Osteocyte (in vitro differentiated cells): ENCODE measurements around the gene SETDB1. TPM values are rescaled to one million over a fixed set of nuclear protein-coding genes. Genes with fewer than 3 reads are reported as not detected.

Source experiments
- DNase-seq: peaks from one replicate; pipeline ENCODE4 v3.0.0; 2021; ENCODE audit warnings: mixed read lengths; ENCODE audit not compliant: unreplicated experiment; ENCODE audit errors: extremely low spot score
- H3K27ac Mint-ChIP-seq: one replicate; pipeline ENCODE4 v1.8.0; 2021; ENCODE audit warnings: mild to moderate bottlenecking, mixed read lengths; ENCODE audit not compliant: unreplicated experiment
- H3K27me3 Mint-ChIP-seq: one replicate; pipeline ENCODE4 v1.8.0; 2021; ENCODE audit warnings: mixed read lengths; ENCODE audit not compliant: unreplicated experiment
- H3K36me3 Mint-ChIP-seq: one replicate; pipeline ENCODE4 v1.8.0; 2021; ENCODE audit warnings: mixed read lengths; ENCODE audit not compliant: unreplicated experiment
- H3K4me1 Mint-ChIP-seq: one replicate; pipeline ENCODE4 v1.8.0; 2021; ENCODE audit warnings: mixed read lengths; ENCODE audit not compliant: unreplicated experiment
- H3K4me3 Mint-ChIP-seq: one replicate; pipeline ENCODE4 v1.8.0; 2021; ENCODE audit warnings: mild to moderate bottlenecking, moderate library complexity, mixed read lengths; ENCODE audit not compliant: unreplicated experiment
- H3K9me3 Mint-ChIP-seq: one replicate; pipeline ENCODE4 v1.8.0; 2021; ENCODE audit warnings: mixed read lengths; ENCODE audit not compliant: unreplicated experiment
- total RNA-seq: library from RNA; stranded (reverse); gene quantifications from 2 replicates; pipeline ENCODE4 v1.2.1, GENCODE V29; 2021
- TF ChIP-seq, protein P1 (sequence below): fragments of 200-600 bp; sonication (generic); IDR thresholded peaks from 2 replicates; pipeline ENCODE4 v1.5.0; 2021; ENCODE audit warnings: antibody characterized with exemption, mild to moderate bottlenecking, moderate library complexity

SETDB1 gene
- total RNA-seq, 1 donor from 2014 or later: 53.5 TPM

DNA sequence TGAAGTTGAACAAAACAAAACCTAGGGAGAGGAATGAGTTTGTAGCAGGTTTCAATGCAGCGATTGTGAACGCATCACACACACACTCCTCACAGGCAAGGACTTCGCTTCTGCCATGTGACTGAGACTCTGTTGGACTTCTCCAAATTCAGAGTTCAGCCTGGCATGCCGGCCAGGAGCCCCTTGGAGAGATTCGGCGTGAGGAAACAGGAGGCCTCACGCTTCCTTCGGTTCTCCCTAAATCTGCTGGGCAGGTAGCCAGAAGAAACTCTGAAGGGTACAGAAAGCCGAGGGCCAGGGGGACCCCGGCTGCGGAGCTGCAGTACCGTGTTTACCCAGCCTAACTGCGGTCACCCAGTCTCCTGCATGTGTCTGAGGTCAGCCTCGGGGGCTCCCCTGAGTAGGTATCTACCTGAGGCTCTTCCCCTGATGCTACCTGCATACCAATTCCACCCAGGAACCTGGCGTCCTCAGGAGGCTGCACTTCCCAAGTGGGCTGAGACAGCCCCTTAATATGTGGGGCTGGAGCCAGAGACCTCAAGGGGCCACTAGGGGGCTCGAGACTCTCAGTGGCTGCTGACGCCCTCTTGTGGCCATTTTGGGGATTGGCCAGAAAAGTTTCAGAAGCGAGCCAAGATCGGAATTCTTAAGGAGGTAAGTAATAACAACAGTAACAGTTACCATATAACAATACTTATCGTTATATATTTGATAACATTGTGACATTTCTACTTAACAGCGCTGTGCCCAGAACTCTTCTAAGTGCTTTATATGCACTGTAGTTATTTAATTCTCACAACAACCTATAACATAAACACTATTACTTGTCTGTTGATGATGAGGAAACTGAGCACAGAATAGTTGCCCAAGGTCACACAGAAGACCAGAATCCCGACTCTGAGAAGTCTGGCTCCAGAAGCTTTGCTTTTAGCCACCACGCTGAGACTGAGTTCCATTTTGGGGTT is 53.2 kb downstream of the SETDB1 start:
- H3K27me3 Mint-ChIP-seq: no peaks in the 10 kb centered on the region
- H3K27ac Mint-ChIP-seq: no peak overlapping the region
- no peaks in the 10 kb centered on the region for H3K9me3 Mint-ChIP-seq
- no peaks in the 10 kb centered on the region for H3K36me3 Mint-ChIP-seq
- TF ChIP-seq, protein P1, sequence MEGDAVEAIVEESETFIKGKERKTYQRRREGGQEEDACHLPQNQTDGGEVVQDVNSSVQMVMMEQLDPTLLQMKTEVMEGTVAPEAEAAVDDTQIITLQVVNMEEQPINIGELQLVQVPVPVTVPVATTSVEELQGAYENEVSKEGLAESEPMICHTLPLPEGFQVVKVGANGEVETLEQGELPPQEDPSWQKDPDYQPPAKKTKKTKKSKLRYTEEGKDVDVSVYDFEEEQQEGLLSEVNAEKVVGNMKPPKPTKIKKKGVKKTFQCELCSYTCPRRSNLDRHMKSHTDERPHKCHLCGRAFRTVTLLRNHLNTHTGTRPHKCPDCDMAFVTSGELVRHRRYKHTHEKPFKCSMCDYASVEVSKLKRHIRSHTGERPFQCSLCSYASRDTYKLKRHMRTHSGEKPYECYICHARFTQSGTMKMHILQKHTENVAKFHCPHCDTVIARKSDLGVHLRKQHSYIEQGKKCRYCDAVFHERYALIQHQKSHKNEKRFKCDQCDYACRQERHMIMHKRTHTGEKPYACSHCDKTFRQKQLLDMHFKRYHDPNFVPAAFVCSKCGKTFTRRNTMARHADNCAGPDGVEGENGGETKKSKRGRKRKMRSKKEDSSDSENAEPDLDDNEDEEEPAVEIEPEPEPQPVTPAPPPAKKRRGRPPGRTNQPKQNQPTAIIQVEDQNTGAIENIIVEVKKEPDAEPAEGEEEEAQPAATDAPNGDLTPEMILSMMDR: peak; percentile 100
- H3K4me3 Mint-ChIP-seq: no peak overlapping the region
- DNase-seq: peak; percentile 94
- peaks cover 31% of the 10 kb centered on the region for H3K4me1 Mint-ChIP-seq

DNA sequence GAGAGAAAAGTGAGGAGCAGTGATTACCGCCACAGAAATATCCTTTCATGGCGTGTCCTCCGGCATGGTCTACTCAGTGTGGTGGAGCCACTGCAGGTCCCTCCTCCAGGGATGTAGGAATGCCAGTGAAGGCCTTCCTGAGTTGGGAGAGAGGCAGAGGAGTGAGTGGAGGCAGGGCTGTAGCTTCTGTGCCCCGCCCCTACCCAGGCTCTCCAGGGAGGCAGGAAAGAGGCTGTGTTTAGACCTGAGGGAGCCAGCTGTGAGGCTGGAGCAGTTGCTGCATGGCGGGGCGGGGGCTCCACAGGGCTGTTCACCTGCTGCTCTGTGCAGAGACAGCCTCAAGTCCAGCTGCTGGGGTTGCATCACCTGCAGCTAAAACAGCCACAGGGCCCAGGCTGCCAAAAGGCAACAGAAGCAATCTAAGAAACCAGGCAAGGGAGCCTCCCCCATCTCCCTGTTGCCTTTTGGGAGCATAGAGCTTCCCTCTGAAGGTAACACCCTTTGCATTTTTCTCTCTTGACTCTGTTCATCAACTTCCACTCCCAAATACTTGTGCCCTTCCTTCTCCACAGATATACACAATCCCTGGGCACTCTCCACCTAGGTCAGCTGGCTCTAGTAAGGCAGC is 55.1 kb downstream of the SETDB1 start:
- H3K4me1 Mint-ChIP-seq: peaks cover 29% of the 10 kb centered on the region
- no peaks in the 10 kb centered on the region for H3K9me3 Mint-ChIP-seq
- no peaks in the 10 kb centered on the region for H3K36me3 Mint-ChIP-seq
- H3K27ac Mint-ChIP-seq: no peak overlapping the region
- no peak overlapping the region for H3K4me3 Mint-ChIP-seq
- no peak for DNase-seq
- H3K27me3 Mint-ChIP-seq: no peaks in the 10 kb centered on the region
- TF ChIP-seq, protein P1: no peak

DNA sequence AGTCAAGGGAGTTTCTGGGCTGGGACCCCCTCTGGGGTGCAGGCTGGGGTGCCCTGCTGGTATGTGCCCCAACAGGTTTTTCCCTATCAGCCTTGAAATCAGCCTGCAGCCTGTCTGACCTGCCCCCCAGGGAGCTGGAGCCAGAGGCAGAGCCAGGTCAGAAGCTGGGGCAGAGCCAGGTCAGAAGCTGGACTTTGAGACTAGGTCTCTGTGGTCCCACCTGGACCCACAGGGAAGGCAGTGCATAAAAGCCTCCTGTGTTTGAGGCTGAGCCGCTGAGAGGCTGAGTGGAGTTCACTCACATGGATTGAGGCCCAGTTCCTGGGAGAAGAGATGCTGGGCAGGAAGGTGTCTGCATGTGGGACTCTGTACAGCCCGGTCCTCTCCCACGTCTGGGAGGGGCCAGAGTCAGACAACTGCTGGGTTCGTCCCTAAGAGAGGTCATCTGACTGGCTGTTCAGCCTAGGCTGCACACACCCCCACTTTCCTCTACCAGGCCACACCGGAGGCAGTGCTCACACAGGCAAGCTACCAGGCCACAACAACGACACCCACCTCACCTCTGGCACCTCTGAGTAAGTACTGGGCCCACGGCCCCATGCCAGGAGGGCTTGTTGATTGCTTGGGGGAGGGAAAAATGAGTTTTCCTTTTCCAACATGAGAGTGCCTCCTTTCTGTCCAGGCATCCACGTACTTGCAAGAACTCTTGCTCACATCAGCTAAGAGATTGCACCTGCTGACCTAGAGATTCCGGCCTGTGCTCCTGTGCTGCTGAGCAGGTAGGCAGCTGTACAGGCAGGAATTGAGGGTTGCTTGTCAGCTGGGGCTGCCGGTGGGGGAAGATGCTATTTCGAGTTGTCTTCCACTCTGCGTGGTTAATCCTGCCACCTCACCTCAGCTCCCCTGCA is 55.9 kb downstream of the SETDB1 start, which contains the start of gene ANXA9:
ANXA9 (plus strand) TSS at position 488 of the 908 bp plus-strand sequence. CDS start 814 bp downstream, outside the sequence.
- Mint-ChIP-seq H3K9me3 (no peaks in the 10 kb centered on the region), H3K4me1 (peaks cover 22% of the 10 kb centered on the region), H3K27ac (no peak within 1 kb of the TSS), H3K4me3 (no peak within 1 kb of the TSS), H3K36me3 (no peaks in the 10 kb centered on the region), H3K27me3 (no peaks in the 10 kb centered on the region)
- DNase-seq: no peak
- TF ChIP-seq, protein P1: no peak

DNA sequence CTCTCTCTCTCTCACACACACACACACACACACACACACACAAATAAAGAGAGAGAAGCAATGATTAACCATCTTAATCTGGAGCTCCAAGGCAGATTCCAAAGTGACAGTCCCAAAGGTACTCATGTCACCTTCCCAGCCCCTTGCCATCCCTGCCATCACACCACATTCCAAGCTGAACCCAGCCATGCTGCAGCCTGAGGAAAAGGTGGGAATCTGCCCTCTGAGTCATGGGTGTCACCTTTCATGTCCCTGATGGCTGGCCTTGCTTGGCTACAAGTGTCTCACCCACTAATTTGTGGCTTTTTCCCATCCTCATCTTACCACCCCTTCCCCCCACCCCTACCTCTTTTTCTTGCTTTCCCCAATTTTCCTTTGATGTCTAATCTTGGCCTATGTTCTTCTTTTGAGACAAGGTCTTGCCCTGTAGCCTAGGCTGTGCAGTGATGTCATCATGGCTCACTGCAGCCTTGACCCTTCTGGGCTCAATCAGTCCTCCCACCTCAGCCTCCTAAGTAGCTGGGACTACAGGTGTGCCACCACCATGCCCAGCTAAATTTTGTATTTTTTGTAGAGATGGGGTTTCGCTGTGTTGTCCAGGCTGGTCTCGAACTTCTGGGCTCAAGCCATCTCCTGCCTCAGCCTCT is 59.1 kb downstream of the SETDB1 start:
- Mint-ChIP-seq H3K4me3 (no peak overlapping the region), H3K9me3 (no peaks in the 10 kb centered on the region), H3K27me3 (no peaks in the 10 kb centered on the region), H3K27ac (no peak overlapping the region), H3K36me3 (no peaks in the 10 kb centered on the region), H3K4me1 (peaks cover 9% of the 10 kb centered on the region)
- TF ChIP-seq, protein P1: no peak
- DNase-seq: no peak
